Breast epithelium (tissue), 4 donors: Measurements from ENCODE around the gene SLC16A7. TPM values are rescaled to one million over a fixed set of nuclear protein-coding genes. Genes with fewer than 3 reads are reported as not detected.
"Not testable (repeated sequence)": the region's sequence is repeated elsewhere in the genome, so short reads cannot be mapped to it uniquely, and the experiment has no call there.

Experiments
- DNase-seq, 2 donors: peaks; one replicate each; pipeline ENCODE4 v3.0.0-alpha.2; 2019; ENCODE audit warnings: low spot score in 2 of 2
- H3K27ac ChIP-seq, 2 donors: fragments of 200-600 bp; sonication (generic) in 1 of 2; one replicate each; pipeline ENCODE4 v1.5.1; 2016 to 2019; ENCODE audit warnings: mild to moderate bottlenecking in 1 of 2
- H3K27me3 ChIP-seq, 2 donors: fragments of 200-600 bp; sonication (generic) in 1 of 2; one replicate each; pipeline versions ENCODE4 v1.5.1 to v1.6.0; 2017 to 2019; ENCODE audit warnings: control low read depth in 1 of 2, mild to moderate bottlenecking in 1 of 2
- H3K36me3 ChIP-seq: fragments of 200-600 bp; one replicate; pipeline ENCODE4 v1.5.1; 2019
- H3K4me1 ChIP-seq, 2 donors: fragments of 200-600 bp; sonication (generic); one replicate each; pipeline ENCODE4 v1.5.1; 2016 to 2019; ENCODE audit warnings: control low read depth in 1 of 2
- H3K4me3 ChIP-seq, 3 donors: fragments of 200-600 bp; sonication (generic); 1 replicate in 2 of 3; 2 replicates in 1 of 3; pipeline ENCODE4 v1.5.1; 2016 to 2019; ENCODE audit warnings: mild to moderate bottlenecking in 3 of 3, moderate library complexity in 2 of 3
- H3K9me3 ChIP-seq, 2 donors: fragments of 200-600 bp; sonication (generic) in 1 of 2; one replicate each; pipeline ENCODE4 v1.5.1; 2016 to 2019; ENCODE audit warnings: control low read depth in 1 of 2
- CTCF ChIP-seq, 3 donors: fragments of 450-650 bp; IDR thresholded peaks; one replicate each; pipeline ENCODE4 v1.5.1; 2016 to 2017; ENCODE audit warnings: antibody characterized with exemption in 3 of 3, mild to moderate bottlenecking in 3 of 3, moderate library complexity in 3 of 3
- POLR2A ChIP-seq: fragments of 450-650 bp; IDR thresholded peaks from one replicate; pipeline ENCODE4 v1.6.1; 2016; ENCODE audit warnings: antibody characterized with exemption, mild to moderate bottlenecking, moderate library complexity
- POLR2AphosphoS5 ChIP-seq, 3 donors: sonication (generic); formaldehyde crosslinking; IDR thresholded peaks; one replicate each; pipeline ENCODE4 v1.6.1; 2017; ENCODE audit warnings: antibody characterized with exemption in 3 of 3
- intact Hi-C: fragments of 100-400 bp; cut with DNase I; formaldehyde crosslinking; loops from one replicate; pipeline ENCODE4 v1.15.1; 2023; ENCODE audit warnings: low total_unique reads
- total RNA-seq, 3 donors: library from RNA; depleted of rRNA; stranded (reverse); fragments of >200 nt; gene quantifications; one replicate each; pipeline ENCODE4 v1.1.0, GENCODE V29; 2016

SLC16A7 gene
- total RNA-seq, 3 donors from 2014 or later: 14.5 to 53.4 (median 51.2) TPM

GRCh38 chr12:59600171-59600570 lies 4.3 kb downstream of the SLC16A7 start:
- intact Hi-C loops: no loop called here
- Histone ChIP-seq H3K27me3 (no peaks in the 10 kb centered on the region), H3K27ac (no peak overlapping the region), H3K9me3 (no peaks in the 10 kb centered on the region), H3K36me3 (no peaks in the 10 kb centered on the region), H3K4me3 (no peak overlapping the region), H3K4me1 (no peaks in the 10 kb centered on the region)
- TF ChIP-seq POLR2A (no peak), POLR2AphosphoS5 (IDR thresholded peaks at IDR 0.05) (no peak), CTCF (IDR thresholded peaks at IDR 0.05) (no peak)
- DNase-seq: no peak

DNA sequence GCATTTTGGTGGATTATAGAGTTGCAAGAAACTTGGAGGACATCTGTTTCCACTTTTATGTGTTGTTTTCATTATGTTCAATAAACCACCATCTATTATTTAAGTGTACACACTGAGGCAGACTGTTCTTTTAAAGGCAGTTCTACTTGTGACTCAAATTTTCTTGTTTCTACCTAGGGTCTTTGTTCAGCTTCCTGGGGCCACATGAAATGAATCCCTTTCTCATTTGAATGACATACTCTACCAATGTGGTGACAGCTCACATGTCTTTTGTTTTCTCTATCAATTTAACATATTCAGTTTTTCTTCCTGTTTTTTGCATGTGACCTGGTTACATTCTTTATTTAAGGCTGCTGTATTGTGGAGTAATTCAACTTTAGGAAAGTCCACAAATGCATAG lies 7.9 kb downstream of the SLC16A7 start:
- H3K4me3 ChIP-seq: no peak overlapping the region
- intact Hi-C loops: no loop called here
- H3K27me3 ChIP-seq: no peaks in the 10 kb centered on the region
- no peaks in the 10 kb centered on the region for H3K9me3 ChIP-seq
- no peaks in the 10 kb centered on the region for H3K4me1 ChIP-seq
- DNase-seq: no peak
- no peaks in the 10 kb centered on the region for H3K36me3 ChIP-seq
- H3K27ac ChIP-seq: no peak overlapping the region
- no peak for TF ChIP-seq POLR2A
- no peak for TF ChIP-seq CTCF (IDR thresholded peaks at IDR 0.05)
- no peak for TF ChIP-seq POLR2AphosphoS5 (IDR thresholded peaks at IDR 0.05)

GRCh38 chr12:59612823-59613434 lies 17.1 kb downstream of the SLC16A7 start:
- not testable (repeated sequence) for DNase-seq, H3K27ac ChIP-seq, H3K4me3 ChIP-seq, H3K36me3 ChIP-seq, H3K27me3 ChIP-seq, H3K4me1 ChIP-seq
- H3K9me3 ChIP-seq: peaks cover 11 to 24% of the 10 kb centered on the region in 2 donors
- intact Hi-C loops: loop anchor here (2.0 kb wide), 1 partner anchor 20 kb away; no protein-coding TSS in a partner anchor

- DNase-seq: no peak
- Histone ChIP-seq H3K9me3 (peaks cover 11 to 24% of the 10 kb centered on the region in 2 donors), H3K27me3 (no peaks in the 10 kb centered on the region), H3K4me1 (no peaks in the 10 kb centered on the region), H3K27ac (no peak overlapping the region), H3K4me3 (no peak overlapping the region), H3K36me3 (no peaks in the 10 kb centered on the region)
- intact Hi-C loops: no loop called here
- TF ChIP-seq POLR2A (no peak), POLR2AphosphoS5 (IDR thresholded peaks at IDR 0.05) (no peak), CTCF (IDR thresholded peaks at IDR 0.05) (no peak)
These were observed 19.8 kb downstream of the SLC16A7 start for GRCh38 chr12:59615392-59616165.

- no peak for DNase-seq
- no peaks in the 10 kb centered on the region for H3K36me3 ChIP-seq
- no peaks in the 10 kb centered on the region for H3K9me3 ChIP-seq
- no peak for TF ChIP-seq POLR2A
- no peak for TF ChIP-seq CTCF (IDR thresholded peaks at IDR 0.05)
- no peak for TF ChIP-seq POLR2AphosphoS5 (IDR thresholded peaks at IDR 0.05)
- H3K27ac ChIP-seq: no peak overlapping the region
- no peak overlapping the region for H3K4me3 ChIP-seq
- no peaks in the 10 kb centered on the region for H3K4me1 ChIP-seq
- H3K27me3 ChIP-seq: no peaks in the 10 kb centered on the region
- intact Hi-C loops: no loop called here
These were observed 23.8 kb downstream of the SLC16A7 start for GRCh38 chr12:59619461-59620240.
